GM10847 (cell line): Measurements from ENCODE around the gene UBE2E2.

Experiments used
- POLR2A ChIP-seq: IDR thresholded peaks from 2 replicates; pipeline ENCODE4 v1.6.1; 2011; ENCODE audit not compliant: insufficient read length; ENCODE audit errors: extremely low read depth

UBE2E2 gene

DNA sequence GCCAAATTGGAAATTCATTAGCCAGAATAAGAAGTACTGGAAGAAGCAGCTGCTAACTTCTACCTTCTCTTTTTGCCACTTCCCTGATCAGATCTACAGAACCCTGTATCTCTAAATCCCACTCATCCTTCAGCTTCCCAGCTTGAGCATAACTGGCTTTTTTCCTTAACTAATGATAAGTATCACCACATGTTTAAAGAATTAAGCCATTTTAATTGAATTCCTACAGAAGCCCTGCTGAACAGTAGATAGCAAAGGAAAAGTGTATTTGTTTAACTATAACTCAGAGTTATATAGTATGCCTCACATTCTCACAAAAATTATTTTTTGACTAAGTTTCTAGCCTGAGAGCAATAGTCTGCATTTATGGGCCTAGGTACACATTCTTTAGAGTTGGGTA is 262.4 kb downstream of the UBE2E2 start:
- no peak for TF ChIP-seq POLR2A

DNA sequence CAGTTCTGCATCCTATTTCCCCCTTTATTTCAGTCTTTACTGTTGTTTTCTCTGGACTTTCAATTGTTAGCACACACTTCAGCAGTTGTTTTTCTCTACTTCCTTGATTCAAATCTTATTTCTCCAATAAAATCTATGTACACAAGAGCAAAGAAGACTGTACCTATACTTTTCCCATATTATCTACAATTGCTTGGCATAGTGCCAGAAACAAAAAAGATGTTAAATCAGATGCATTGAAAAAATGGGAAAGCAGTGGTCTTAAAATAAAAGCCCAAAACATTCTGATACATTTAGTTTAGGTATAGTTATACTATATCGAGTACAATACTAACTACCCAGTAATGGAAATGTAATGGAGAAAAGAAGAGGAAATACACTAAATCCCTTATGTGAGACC is 265.1 kb downstream of the UBE2E2 start:
- TF ChIP-seq POLR2A: no peak

DNA sequence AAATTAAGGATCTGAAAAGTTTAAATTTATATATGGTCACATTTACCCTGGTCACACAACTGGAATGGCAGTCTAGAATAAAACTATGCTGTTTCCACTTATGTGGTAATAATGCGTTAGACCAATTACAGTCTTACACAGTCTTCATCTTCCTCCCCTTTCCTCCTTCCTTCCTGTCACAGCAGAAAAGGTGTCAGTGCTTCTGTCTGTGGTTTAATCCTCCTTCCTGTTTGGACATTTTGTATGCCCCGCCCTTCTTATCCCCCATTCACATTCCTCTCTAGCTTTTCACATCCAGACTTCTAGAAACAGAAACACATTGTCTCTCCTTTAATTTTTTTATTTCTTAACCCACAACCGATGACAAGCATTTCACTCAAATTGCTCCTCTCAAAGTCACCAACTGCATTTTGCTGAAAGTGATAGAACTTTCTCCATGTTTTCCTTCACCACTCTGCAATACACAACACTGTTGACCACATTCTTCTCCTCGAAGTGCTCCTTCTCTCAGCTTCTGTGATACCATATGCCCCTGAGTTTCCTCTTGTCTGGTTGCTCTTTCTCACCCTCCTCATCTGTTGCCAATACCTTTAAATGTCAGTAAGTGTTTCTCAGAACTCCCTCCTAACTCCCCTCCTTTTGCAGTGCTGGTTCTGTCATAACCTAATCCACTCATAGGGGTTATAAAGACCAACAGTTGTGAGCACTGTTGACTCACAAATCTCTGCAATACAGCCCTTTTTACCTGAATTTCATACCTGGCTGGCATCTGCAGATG is 271.6 kb downstream of the UBE2E2 start:
- TF ChIP-seq POLR2A: no peak

DNA sequence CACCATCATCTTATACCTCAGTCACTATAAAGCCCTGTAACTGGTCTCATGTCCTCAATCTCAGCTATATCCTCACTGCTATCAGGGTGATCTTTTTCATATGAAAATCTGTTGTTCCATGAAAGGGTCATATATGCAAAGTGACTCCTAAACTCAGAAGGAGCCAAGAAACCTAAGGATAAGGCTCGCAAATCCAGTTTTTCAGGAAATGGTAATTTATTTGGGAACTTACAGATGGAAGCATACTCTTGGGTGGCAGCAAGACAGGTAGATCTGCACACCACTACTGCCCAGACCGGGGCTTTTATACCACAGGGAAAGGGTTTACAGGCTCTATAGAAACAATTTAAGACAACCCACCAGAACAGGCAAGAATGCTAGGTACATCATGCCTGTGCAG is 272.3 kb downstream of the UBE2E2 start:
- TF ChIP-seq POLR2A: no peak

DNA sequence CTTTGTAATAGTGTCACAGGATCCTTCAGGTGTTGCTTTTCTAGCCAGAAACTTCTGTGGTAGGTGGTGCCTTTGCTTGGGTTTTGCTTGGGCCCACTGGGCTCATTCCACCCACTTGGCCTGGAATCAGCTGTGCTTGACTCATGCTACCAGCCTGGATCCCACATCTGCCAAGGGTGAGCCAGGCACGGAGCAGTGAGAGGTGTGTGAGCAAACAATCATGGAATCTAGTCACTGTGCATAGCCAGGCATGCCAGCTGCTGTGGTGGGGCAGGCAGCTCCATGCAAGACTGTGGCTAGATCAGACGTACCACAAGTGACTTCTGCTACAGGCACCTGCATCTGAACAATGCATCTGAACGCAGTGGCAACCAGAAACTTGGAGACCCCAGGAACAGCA is 275.9 kb downstream of the UBE2E2 start:
- no peak for TF ChIP-seq POLR2A

DNA sequence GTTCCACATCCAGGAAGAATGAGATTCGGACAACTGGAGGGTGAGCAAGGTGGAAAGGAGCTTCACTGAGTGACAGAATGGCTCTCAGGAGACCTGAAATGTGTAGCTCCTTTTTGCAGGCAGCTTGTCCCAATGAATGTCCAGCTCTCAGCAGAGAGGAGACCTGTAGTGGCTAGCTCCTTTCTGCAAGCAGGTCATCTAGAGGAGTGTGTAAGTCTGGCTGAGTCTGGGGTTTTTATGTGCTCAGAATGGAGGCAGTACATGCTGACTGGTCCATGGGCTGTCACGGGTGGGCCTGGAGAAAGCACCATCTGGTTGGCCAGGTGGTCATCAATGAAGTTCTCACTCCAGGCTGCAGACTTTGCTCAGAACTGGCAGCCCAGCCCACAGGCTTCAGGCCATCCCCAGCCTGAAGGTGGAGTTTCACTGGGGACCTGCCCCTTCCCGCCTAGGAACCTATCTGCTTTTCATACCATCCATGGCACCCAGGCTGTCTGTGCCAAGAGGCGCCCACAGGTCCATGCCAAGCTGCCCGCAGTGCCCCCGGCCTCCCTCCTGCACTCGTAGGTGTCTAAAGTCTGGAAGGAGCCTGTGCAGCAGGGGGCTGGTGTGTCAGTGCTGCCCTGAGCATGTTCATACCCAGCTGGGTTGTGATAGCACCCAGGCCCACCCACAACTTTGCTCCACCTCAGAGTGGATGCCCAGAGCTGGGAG is 276.6 kb downstream of the UBE2E2 start:
- TF ChIP-seq POLR2A: no peak

DNA sequence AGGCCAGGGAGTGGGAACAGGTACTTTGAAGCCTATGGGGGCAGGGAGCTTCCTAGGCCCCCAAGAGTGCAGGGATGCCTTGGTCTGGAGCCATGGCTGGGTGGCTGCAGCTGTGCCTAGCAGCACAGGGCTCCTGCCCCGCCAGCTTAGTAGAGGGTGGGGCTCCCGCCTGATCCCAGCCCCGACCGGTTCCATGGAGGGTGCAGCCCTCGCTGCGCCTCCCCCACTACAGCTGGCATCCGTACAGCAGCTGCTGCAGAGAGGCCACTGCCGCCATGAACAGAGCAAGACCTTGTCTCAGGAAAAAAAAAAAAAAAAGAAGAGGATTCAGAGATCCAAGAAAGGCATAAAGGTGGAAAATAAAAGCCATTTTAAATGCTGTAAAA is 277.2 kb downstream of the UBE2E2 start:
- TF ChIP-seq POLR2A: no peak

DNA sequence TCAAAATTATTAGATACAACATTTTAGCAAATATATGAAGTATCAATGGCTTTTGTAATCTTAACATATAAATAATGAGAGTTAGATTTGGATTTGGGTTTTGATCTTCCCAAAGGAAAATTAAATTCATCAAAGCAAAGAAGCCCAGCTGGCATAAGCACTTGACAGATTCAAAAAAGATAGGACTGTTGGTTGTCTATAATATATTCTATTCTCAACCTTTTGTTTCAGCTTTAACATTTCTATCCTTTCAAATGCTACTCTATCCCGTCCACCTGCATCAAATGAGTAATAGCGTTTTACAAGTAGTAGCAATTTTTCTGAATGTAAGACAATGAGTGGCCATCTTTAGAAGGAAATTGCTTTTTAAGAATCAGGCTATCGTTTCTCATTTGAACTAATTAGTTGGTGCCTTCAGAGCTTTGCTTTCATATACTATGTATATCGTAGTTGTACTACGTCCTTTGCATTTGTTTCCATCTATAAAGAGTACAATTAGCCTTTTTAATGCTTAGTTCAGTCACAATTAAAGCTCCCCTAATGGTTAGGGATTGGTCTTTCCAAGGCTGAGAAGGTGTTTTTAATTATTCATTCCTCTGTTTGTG is 278.0 kb downstream of the UBE2E2 start:
- TF ChIP-seq POLR2A: no peak

DNA sequence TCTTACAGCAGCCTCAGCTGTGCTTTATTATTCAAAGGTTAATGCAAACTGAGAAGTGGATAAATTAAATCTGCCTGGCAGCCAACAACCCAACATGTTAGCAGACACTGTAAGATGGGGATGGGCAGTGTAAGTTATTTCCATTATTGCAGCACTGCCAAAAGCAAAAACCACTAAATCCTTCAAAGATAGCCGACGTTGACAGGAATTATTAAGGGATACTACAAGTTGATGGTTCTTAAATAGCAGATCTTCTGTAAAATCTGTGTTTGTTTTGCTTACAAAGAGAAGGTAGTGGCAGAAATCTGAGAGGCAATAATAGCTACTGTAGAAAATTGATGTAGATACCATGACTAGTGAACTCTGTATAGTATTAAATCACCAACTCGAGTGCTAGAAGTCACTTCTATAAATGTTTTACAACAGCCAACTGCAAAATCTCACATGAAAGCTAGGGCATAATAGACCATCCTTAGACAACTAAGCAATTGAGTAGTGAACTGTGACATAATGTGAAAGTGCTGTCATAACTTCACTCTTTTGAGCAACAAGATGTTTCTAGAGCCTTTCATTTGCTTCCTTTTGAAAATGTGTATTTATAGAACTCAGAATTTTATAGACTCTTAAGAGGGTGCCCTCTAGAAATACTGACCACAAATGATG is 278.6 kb downstream of the UBE2E2 start:
- no peak for TF ChIP-seq POLR2A

DNA sequence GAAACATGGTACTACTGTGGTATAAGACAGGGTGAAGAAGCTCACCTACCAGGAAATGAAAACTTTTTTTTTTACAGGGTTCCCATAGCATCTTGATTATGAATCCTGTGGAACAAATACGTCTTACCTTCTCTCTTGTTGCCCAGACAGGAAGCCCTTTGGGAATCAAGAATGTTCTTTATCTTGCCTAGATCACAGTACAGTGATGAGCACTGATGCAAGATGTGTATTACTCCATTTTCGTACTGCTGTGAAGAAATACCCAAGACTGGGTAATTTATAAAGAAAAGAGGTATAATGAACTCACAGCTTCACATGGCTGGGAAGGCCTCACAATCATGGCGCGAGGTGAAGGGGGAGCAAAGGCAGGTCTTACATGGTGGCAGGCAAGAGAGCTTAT is 281.3 kb downstream of the UBE2E2 start:
- no peak for TF ChIP-seq POLR2A

DNA sequence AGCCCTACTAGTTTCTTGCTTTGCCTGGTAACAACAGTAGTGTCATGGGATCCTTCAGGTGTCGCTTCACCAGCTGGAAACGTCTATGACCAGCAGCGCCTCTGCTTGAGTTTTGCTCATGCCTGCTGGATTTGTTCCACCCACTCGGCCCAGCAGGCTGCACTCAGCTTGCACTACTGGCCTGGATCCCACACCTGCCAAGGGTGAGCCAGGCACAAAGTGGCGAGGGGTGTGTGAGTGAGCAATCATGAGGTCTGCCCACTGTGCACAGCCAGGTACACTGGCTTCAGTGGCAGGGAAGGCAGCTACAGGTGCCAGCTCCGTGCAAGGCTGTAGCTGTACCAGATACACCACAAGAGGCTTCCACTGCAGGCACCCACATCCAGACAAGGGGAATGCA is 282.8 kb downstream of the UBE2E2 start:
- TF ChIP-seq POLR2A: no peak

DNA sequence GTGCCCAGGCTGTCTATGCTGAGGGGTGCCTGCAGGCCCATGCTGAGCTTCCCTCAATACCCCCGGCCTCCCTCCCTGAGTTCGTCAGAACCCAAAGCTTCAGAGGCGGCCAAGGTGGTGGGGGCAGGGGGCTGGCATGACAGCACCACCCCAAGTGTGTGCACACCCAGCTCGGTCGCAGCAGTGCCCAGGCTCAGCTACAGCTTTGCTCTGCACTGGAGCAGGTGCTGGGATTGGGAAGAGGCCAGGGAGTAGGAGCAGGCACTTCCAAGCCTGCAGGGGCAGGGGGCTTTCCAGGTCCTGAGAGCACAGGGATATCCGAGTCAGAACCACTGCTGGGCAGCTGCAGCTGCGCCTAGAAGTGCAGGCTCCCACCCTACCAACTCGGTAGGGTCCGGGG is 283.9 kb downstream of the UBE2E2 start:
- TF ChIP-seq POLR2A: no peak

DNA sequence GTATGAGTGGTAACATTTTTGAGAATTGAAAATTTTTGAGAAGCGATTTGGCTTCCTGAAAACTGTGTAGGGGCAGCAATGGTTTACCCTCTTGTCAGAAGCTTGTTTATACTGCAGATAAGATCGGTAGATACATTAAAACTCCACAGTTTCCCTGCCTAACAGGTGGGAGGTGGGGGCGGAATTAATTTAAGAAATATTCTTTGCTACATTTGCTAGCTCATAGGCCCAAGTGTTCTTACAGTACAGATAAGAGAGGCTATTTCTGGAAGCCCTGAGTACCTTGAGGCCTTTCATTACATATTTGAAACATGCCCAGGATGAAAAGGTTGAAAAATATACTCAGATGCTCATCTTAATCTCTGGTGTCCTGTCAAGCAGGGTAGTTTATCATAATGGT is 285.5 kb downstream of the UBE2E2 start:
- TF ChIP-seq POLR2A: no peak

DNA sequence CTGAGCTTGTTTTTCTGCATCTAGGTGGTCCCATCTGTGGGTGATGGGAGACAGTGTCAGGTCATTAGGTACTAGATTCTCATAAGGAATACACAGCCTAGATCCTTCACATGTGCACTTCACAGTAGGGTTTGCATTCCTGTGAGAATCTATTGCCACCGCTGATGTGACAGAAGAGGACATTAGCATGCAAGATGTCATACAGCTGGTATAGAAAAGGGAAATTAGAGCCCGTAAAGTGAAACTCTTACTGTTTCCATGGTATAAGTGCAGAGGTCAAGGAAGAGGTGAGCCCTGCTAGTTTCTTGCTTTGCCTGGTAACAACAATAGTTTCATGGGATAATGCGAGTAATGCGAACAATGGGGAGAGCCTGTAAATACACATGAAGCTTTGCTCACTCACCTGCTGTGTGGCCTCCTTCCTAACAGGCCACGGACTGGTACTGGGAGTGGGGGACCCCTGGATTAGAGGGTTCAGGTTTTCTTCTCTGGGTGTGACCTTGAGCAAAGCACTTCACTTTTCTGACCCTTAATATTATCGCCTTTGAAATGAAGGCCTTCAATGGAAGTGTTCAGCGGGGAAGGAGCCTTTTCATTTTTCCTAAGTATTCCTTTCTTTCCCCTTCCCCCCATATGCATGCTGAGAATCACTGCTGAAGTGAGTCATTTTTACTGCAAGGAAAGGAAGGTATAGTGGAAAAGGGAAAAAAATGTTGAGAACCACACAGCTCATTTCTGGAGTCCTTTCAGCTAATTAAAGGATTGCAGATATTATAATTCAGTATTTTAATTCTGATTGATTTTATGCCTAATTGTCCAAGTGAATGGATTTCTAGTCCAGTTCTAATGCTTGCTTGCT is 286.4 kb downstream of the UBE2E2 start:
- no peak for TF ChIP-seq POLR2A

DNA sequence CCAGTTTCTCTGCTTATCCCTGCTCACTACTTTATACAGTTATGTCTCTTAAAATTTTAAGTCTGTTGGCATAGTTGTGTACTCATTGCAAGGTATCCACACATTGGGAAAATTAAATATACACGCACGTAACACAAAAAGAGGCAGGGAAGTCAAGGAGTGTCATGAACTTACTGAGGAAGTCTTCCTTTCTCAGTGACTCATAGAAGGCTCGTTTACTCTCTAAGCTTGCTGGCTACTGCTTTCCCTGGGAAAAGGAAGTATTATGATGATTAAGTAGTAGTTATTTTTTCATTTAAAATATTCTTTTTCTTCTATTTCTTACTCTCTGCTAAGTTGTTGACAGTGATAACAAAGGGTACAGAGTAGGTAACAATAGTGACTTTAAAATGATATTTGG is 287.3 kb downstream of the UBE2E2 start:
- TF ChIP-seq POLR2A: no peak

DNA sequence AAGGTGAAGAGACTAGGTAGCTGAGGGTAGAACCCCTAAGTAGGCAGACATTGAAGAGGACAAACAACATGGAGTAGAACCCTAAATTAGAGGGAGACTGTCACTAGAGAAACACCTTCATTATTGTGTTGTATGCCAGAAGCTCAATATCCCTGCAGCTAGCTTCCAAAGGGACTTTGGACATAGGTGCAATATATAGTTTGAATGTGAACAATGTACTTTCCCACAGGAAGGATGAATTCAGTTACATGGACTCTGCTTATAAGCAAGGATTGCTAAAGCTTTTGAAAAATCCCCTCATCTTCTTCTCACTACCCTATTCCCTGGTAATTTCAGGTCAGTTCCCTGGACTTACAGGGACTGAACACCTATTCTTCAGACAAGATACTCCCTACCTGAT is 288.9 kb downstream of the UBE2E2 start:
- TF ChIP-seq POLR2A: no peak

DNA sequence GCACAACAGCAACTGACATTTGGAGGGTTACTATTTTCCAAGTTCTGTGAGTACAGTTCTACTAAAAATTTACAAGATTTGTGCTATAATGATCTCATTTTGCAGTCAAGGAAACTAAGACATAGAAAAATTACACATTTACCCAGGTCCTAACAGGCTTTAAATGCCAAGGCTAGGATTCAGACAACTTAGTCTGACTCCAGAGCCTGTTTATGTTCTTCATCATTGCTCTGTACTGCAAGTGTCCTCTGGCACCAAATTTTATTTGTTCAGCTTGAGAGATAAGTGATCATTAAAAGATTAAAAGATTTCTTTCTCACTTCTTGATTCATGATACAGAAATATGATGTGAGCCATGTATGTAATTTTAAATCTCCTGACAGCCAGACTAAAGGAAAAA is 290.8 kb downstream of the UBE2E2 start:
- no peak for TF ChIP-seq POLR2A
